ENCODE results near the gene ASPA.
"Not testable (repeated sequence)": the region's sequence is repeated elsewhere in the genome, so short reads cannot be mapped to it uniquely, and the experiment has no call there.

ASPA gene

DNA sequence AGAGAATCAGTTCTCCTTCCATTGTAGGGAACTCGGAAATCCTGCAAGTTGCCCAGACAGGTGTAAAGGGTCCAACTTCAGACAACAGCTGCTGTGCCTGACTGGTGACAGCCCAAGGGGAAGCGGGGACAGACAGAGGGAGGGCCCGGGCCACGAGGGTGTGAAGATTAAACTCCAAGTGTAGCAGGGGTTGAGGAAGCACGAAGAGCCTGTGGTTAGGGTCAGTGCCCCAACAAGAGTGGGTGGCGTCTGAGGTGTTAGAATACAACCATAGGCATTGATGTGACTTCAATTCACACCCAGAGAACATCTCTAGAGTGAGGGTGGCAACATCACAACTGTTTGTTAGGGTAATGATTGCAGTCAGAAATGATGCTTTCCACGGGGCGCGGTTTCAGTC lies 39.1 kb downstream of the ASPA start:
- H3K4me3 Mint-ChIP-seq = no peak overlapping the region
- H3K9me3 Mint-ChIP-seq = no peaks in the 10 kb centered on the region
- H3K27me3 Mint-ChIP-seq = peaks cover 0 to 26% of the 10 kb centered on the region in 2 donors
- no peak for DNase-seq
- H3K27ac Mint-ChIP-seq = no peak overlapping the region
- no peaks in the 10 kb centered on the region for H3K4me1 Mint-ChIP-seq
- H3K36me3 Mint-ChIP-seq = peaks cover 0 to 9% of the 10 kb centered on the region in 2 donors
- no peak for ATAC-seq (replicated peaks)

DNA sequence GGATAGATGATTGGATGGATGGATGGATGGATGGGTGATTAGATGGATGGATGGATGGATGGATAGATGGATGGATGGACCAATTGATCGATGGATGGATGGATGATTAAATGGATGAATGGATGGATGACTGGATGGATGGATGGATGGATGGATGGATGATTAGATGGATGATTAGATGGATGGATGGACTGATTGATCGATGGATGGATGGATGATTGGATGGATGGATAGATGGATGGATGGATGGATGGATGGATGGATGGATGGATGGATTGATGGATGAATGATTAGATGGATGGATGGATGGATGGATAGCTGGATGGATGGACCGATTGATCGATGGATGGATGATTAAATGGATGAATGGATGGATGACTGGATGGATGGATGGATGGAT lies 43.7 kb downstream of the ASPA start:
- H3K27ac Mint-ChIP-seq; ATAC-seq (replicated peaks); H3K4me1 Mint-ChIP-seq; H3K9me3 Mint-ChIP-seq; H3K4me3 Mint-ChIP-seq; DNase-seq; H3K36me3 Mint-ChIP-seq: not testable (repeated sequence)
- H3K27me3 Mint-ChIP-seq = peaks cover 0 to 19% of the 10 kb centered on the region in 2 donors

DNA sequence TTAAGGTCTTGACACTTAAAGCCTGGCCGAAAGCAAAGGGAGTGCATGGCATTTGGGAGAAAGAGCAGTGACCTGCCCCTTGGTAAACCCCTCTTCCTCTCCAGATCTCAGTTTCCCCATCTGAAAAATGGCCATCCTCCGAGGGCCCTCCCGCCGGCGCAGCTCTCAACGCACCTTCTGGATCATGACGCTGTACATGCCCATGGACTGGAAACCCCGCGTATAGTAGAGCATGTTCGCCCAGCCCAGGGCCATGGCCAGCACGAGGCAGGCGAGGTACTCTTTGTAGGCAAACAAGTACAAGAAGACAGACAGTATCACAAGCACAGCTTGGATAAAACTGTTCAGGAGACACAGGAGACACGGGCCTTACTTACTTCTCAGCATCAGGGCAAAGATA lies 48.2 kb downstream of the ASPA start:
- Mint-ChIP-seq H3K36me3 (peaks cover 0 to 4% of the 10 kb centered on the region in 2 donors), H3K4me1 (no peaks in the 10 kb centered on the region), H3K4me3 (no peak overlapping the region), H3K27ac (no peak overlapping the region), H3K27me3 (peaks cover 6 to 27% of the 10 kb centered on the region in 2 donors), H3K9me3 (no peaks in the 10 kb centered on the region)
- DNase-seq (no peak), ATAC-seq (replicated peaks) (no peak)

DNA sequence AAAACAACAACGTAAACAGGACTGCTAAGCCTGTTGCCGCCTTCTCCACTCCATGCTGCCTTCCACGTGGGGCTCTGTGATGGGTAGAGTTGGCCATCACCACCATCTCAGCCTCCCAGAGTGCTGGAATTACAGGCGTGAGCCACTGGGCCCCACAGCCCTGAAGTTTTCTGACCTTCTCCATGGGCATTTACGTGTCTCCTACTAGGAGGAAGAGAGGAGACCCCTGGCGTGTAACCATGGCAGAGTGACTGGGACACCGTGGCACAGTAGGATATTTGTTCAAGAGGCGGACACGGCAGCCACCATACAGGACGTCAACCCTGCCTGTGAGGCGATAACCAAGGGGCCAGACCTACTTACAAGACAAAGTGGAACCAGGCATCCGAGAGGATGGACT lies 50.7 kb downstream of the ASPA start:
- Mint-ChIP-seq H3K4me3 (no peak overlapping the region), H3K9me3 (no peaks in the 10 kb centered on the region), H3K36me3 (peaks cover 0 to 4% of the 10 kb centered on the region in 2 donors), H3K27ac (no peak overlapping the region), H3K4me1 (no peaks in the 10 kb centered on the region), H3K27me3 (peaks cover 6 to 22% of the 10 kb centered on the region in 2 donors)
- no peak for ATAC-seq (replicated peaks)
- no peak for DNase-seq

DNA sequence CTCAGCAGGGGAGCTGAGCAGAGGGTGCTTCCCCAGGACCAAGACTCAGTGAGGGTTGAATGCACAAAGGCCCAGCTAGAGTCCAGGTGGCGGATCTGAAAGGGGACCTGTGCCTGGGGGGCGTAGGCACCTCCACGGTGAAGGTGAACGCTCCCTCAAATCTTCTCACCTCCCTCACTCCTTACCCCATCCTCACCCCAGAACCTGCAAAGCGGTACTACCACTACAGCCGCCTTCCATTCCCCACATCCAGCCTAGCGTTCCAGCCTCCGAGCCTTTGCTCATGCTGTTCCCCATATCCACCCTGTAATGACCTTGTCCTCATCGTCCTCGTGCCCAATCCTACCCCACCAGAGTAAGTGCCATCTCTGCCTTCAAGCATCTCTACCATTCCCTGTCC lies 51.2 kb downstream of the ASPA start:
- H3K36me3 Mint-ChIP-seq = peaks cover 0 to 4% of the 10 kb centered on the region in 2 donors
- DNase-seq (no peak), ATAC-seq (replicated peaks) (no peak)
- no peak overlapping the region for H3K27ac Mint-ChIP-seq
- no peaks in the 10 kb centered on the region for H3K9me3 Mint-ChIP-seq
- H3K4me1 Mint-ChIP-seq = no peaks in the 10 kb centered on the region
- peaks cover 6 to 22% of the 10 kb centered on the region in 2 donors for H3K27me3 Mint-ChIP-seq
- no peak overlapping the region for H3K4me3 Mint-ChIP-seq

DNA sequence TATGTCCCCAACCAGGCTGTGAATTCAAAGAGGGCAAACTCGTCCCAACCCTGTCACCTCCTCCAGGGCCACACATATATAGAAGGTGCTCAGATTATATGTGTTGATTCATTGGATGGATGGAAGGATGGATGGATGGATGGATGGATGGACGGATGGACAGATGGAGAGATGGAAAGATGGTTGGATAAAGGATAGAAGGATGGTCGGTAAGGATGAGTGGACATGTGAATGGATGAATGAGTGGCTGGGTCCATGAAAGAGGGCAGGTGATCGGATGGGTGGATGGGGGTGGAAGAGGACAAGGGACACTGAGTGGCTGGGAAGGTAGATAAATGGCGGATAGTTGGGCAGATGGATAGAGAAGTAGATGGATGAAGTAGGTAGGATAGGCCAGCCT lies 51.7 kb downstream of the ASPA start:
- H3K27ac Mint-ChIP-seq = no peak overlapping the region
- no peaks in the 10 kb centered on the region for H3K4me1 Mint-ChIP-seq
- no peaks in the 10 kb centered on the region for H3K9me3 Mint-ChIP-seq
- H3K36me3 Mint-ChIP-seq = peaks cover under 1 to 4% of the 10 kb centered on the region in 2 donors
- DNase-seq = no peak
- no peak overlapping the region for H3K4me3 Mint-ChIP-seq
- ATAC-seq (replicated peaks) = no peak
- H3K27me3 Mint-ChIP-seq = peaks cover 6 to 23% of the 10 kb centered on the region in 2 donors

DNA sequence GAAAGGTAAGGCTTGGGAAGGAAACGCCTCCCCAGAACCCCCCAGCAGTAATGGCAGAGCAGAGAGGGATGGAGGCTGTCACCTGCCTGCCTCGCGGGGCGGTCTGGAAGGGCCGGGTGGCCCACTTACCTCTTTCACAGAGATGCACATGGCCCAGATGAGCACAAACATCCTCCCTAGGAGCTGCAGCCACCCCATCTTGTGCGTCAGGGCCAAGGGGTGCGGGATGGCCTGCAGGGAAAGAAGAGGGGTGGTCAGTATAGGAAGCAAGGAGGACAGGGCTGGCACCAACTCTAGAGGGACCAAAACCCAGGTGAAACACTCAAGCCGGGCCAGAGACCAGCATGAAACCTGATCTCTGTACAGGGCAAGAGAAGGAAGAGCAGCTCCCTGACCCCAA lies 52.1 kb downstream of the ASPA start:
- Mint-ChIP-seq H3K27me3 (peaks cover 7 to 26% of the 10 kb centered on the region in 2 donors), H3K4me1 (peaks cover 0 to under 1% of the 10 kb centered on the region in 2 donors), H3K36me3 (peaks cover 1 to 4% of the 10 kb centered on the region in 2 donors), H3K4me3 (no peak overlapping the region), H3K9me3 (no peaks in the 10 kb centered on the region), H3K27ac (no peak overlapping the region)
- ATAC-seq (replicated peaks) = no peak
- no peak for DNase-seq

DNA sequence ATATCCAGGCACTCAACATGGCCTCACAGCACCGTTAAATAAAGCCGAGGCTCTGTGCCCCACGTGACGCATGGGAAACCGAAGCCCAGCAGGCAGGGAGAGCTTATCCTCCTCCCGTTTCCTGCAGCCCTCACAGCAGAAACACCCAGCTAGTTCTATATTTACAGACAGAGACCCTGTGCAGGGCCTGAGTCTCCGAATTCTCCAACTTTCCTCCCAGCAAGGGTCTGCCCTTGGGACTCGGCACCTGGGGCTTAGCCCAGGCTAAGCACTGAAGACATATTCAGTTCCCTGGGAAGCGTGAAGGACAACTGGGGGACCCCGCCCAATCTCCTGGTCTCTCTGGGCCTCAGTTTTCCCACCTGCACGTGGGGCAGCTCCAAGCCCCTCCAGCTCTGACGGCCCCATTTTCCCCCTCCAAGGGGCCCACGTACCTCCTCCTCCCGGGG lies 52.6 kb downstream of the ASPA start:
- H3K27me3 Mint-ChIP-seq = peaks cover 12 to 26% of the 10 kb centered on the region in 2 donors
- peaks cover 1 to 4% of the 10 kb centered on the region in 2 donors for H3K36me3 Mint-ChIP-seq
- peaks cover 0 to 5% of the 10 kb centered on the region in 2 donors for H3K4me1 Mint-ChIP-seq
- no peak overlapping the region for H3K27ac Mint-ChIP-seq
- no peak overlapping the region for H3K4me3 Mint-ChIP-seq
- ATAC-seq (replicated peaks) (no peak), DNase-seq (no peak)
- no peaks in the 10 kb centered on the region for H3K9me3 Mint-ChIP-seq

DNA sequence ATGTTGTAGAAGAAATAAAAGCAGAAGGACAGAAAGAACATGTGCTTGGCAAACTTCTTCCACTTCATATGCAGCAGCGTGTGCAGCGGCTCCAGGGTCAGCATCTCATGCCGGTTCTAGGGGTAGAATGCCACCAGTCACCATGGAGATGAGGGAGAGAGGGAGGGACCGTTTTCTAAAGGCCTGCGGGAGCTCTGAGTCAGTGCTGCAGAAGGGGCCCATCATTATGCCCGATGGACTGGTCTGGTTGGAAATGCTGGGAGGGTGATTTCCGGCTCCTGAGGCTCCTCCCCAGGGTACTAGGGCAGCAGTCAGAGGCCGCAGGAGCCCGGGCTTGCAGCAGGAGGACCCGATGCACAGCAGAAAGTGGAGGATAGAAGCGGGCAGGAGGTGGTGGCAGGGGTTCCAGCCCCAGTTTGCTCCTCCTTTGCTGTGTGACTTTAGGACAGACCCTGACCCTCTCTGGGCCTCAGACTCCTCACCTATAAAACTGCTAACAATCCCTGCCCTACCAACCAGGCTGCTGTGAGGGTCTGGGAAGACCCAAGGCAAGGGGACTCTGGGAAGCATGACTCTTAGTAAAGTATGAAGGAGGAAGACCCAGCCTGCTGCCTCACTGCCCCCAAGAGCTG lies 53.2 kb downstream of the ASPA start:
- peaks cover 1 to 4% of the 10 kb centered on the region in 2 donors for H3K36me3 Mint-ChIP-seq
- ATAC-seq (replicated peaks) (no peak), DNase-seq (no peak)
- H3K27ac Mint-ChIP-seq = no peak overlapping the region
- H3K4me1 Mint-ChIP-seq = peaks cover 0 to 5% of the 10 kb centered on the region in 2 donors
- no peaks in the 10 kb centered on the region for H3K9me3 Mint-ChIP-seq
- peaks cover 12 to 26% of the 10 kb centered on the region in 2 donors for H3K27me3 Mint-ChIP-seq
- no peak overlapping the region for H3K4me3 Mint-ChIP-seq

DNA sequence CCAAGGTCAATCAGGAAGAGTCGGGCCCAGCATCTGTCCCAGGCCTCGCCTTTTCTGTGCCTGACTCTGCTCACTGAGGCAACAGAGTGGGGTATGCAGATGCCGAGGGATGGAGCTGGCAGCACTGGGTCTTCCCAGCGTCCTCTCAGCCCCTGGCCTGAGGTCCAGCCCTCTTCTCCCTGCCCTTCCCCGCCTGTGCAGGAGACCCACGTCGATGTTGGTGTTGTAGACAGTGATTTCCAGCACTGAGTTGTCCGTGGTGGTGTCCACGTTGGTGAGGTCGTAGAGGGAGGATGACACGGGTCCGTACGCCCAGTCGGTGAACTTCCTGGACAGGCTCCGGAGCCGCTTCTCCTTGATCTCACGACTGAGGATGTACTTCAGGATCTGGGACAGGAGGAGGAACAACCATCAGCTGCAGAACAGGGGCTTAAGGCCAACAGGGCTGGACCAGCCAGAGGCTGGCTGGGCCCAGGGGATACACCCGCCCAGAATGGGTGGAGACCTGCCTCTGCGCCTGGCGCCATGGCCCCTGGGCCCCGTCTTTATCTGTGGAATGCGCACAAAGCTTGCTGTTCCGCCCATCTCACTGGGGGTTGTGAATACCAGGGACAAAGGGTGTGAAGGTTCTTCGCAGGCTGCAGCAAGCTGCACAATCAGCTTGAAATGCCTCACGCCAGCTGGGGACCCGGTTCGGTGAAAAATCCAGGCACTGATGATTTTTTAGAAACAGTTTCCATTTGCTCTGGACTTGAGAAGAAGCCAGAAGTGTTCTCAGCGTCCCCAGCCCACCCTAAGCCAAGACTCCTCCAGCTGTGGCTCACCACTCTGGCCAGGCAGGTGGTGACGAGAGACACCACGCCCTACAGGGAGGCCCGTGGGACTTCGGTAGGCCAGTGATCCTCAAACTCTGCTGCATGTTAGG lies 54.3 kb downstream of the ASPA start:
- no peak overlapping the region for H3K4me3 Mint-ChIP-seq
- H3K27me3 Mint-ChIP-seq = peaks cover 12 to 32% of the 10 kb centered on the region in 2 donors
- DNase-seq = no peak
- peaks cover 0 to 2% of the 10 kb centered on the region in 2 donors for H3K9me3 Mint-ChIP-seq
- H3K27ac Mint-ChIP-seq = no peak overlapping the region
- H3K4me1 Mint-ChIP-seq = peaks cover 5 to 11% of the 10 kb centered on the region in 2 donors
- peaks cover 1 to 4% of the 10 kb centered on the region in 2 donors for H3K36me3 Mint-ChIP-seq
- no peak for ATAC-seq (replicated peaks)

DNA sequence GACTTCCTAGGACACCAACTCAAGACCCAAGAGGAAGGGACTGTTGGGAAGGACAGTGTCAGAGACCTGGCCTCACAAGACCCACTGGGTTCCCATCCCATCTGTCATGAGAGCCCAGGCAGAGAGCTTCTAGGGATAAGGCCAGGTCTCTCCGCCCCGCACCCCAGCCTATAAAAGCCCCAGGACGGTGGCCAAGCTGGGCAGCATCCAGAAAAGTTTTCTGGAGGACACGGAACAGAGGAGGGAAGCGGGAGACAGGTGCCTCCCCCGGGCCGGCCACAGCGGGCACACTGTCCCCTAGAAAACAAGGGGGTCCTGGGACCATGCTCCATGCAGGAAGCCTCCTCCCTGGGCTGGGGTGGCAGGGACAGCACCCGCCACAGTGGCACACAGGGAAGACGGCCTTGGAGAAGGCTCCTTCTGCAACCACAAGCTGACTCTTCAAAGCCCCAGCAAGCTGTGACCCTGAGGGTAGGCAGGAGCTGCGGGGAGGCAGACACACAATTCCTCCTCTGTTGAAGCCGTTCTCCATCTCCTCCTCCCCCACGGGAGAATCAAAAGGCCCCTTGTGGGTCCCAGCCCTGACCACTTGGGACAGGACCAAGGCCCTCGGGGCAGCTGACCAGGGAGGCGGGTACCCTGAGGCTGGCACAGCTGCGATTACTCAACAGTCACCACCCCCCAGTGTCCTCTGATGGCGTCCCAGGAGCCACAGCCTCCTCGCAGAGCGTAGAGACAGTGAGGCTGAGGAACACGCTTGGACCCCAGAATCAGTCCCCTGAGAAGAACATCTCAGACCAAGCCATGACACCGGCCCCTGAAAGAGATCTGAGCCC lies 55.7 kb downstream of the ASPA start:
- DNase-seq = no peak
- peaks cover 0 to 2% of the 10 kb centered on the region in 2 donors for H3K9me3 Mint-ChIP-seq
- H3K36me3 Mint-ChIP-seq = peaks cover 1 to 4% of the 10 kb centered on the region in 2 donors
- H3K27me3 Mint-ChIP-seq = peaks cover 12 to 43% of the 10 kb centered on the region in 2 donors
- H3K4me1 Mint-ChIP-seq = peaks cover 5 to 17% of the 10 kb centered on the region in 2 donors
- H3K27ac Mint-ChIP-seq = no peak overlapping the region
- no peak overlapping the region for H3K4me3 Mint-ChIP-seq
- ATAC-seq (replicated peaks) = no peak

DNA sequence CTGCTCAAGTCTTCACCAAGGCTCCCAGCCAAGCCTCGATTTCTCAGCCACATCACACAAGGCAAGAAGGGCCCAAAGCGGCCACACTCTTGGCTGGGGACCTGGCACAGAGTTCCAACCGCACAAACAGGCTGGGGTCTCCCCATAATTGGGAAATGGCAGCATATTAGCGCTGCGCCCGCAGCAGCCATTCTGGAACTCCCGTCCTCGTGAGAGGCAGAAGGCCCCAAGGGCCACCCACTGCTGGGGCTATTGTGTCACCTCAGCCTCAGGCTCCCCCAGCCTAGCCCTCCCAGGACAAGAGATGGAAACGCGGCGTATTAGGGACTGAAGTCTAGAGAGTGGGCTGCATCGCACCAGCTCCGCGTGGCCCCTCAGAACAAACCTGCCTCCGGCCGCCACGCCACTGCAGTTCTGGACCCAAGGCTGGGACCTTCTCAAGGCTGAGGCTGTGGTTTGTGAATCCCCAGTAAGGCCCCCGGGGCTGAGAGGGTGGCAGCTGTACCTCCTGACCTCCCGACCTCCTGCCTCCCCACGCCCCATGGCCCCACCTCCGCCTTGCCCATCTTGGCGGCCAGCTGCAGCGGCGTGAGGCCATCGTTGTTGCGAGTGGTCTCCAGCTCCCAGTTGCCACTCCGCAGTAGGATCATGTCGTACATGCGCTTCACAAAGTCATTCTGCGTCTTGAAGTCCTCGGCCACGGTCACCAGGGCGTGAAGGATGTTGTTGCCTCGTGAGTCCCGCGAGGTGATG lies 56.5 kb downstream of the ASPA start:
- peaks cover 1 to 4% of the 10 kb centered on the region in 2 donors for H3K36me3 Mint-ChIP-seq
- H3K27me3 Mint-ChIP-seq = peaks cover 9 to 39% of the 10 kb centered on the region in 2 donors
- H3K9me3 Mint-ChIP-seq = peaks cover 0 to 2% of the 10 kb centered on the region in 2 donors
- H3K4me1 Mint-ChIP-seq = peaks cover 5 to 17% of the 10 kb centered on the region in 2 donors
- H3K27ac Mint-ChIP-seq = no peak overlapping the region
- DNase-seq (no peak), ATAC-seq (replicated peaks) (no peak)
- no peak overlapping the region for H3K4me3 Mint-ChIP-seq

DNA sequence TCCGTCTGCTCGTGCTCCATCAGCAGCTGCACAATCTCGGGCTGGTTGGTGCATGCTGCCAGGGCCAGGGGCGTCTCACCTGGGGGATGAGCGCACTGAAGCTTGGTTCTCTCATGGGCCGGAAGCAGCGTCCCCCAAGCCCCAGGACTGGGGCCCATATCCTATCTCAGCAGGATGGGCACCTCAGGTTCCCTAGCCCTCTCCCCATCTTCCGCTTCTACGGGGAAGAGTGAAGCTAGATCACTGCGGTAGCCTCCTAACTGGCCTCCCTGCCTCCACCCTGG lies 57.0 kb downstream of the ASPA start:
- DNase-seq (no peak), ATAC-seq (replicated peaks) (no peak)
- H3K27me3 Mint-ChIP-seq = peaks cover 6 to 34% of the 10 kb centered on the region in 2 donors
- peaks cover 5 to 17% of the 10 kb centered on the region in 2 donors for H3K4me1 Mint-ChIP-seq
- H3K27ac Mint-ChIP-seq = no peak overlapping the region
- H3K4me3 Mint-ChIP-seq = no peak overlapping the region
- H3K36me3 Mint-ChIP-seq = peaks cover 0 to 1% of the 10 kb centered on the region in 2 donors
- H3K9me3 Mint-ChIP-seq = peaks cover 0 to 2% of the 10 kb centered on the region in 2 donors

Measured in stimulated activated naive B cell treated with anti-CD40 and anti-IgM and Interleukin-4, amounts not matched to agents 10 μg/mL and 1 μg/mL and 100 μg/mL, for 72 hours (primary cell).